Activated CD4-positive, alpha-beta T cell treated with anti-CD3 and anti-CD28 coated beads, Interleukin-2, amount 50 U/mL, for 4 hours (primary cell): ENCODE results near the gene DOCK9.

ENCODE experiments used
- DNase-seq, 2 experiments: peaks; one replicate each; pipeline ENCODE4 v3.0.0-alpha.2; 2020

DOCK9 gene

GRCh38 chr13:98977568-98978265 is at the start of gene DOCK9:
Gene DOCK9 (minus strand): TSS chr13:98978064. CDS start chr13:98977909, 155 bp downstream.
- no peak for DNase-seq

GRCh38 chr13:99027260-99027659 is 49.4 kb upstream of the DOCK9 start:
- no peak for DNase-seq

- no peak for DNase-seq
Observed at GRCh38 chr13:99022941-99023340, 45.1 kb upstream of the DOCK9 start.

GRCh38 chr13:99018418-99019180 is 40.7 kb upstream of the DOCK9 start:
- DNase-seq: no peak

- no peak for DNase-seq
Observed at GRCh38 chr13:99015606-99016490, 38.0 kb upstream of the DOCK9 start.

- DNase-seq: no peak
Observed at GRCh38 chr13:99014522-99014921, 36.7 kb upstream of the DOCK9 start.

GRCh38 chr13:99013951-99014350 is 36.1 kb upstream of the DOCK9 start:
- no peak for DNase-seq

GRCh38 chr13:99012539-99012938 is 34.7 kb upstream of the DOCK9 start:
- DNase-seq: no peak

- DNase-seq: no peak
Observed at GRCh38 chr13:99009987-99010551, 32.2 kb upstream of the DOCK9 start.

- no peak for DNase-seq
Observed at GRCh38 chr13:99008577-99008976, 30.7 kb upstream of the DOCK9 start.

GRCh38 chr13:99007414-99007986 is 29.6 kb upstream of the DOCK9 start:
- no peak for DNase-seq

- DNase-seq: no peak
Observed at GRCh38 chr13:99005609-99006008, 27.7 kb upstream of the DOCK9 start.

GRCh38 chr13:99004978-99005377 is 27.1 kb upstream of the DOCK9 start:
- DNase-seq: no peak

- no peak for DNase-seq
Observed at GRCh38 chr13:99003851-99004471, 26.1 kb upstream of the DOCK9 start.

- DNase-seq: no peak
Observed at GRCh38 chr13:99003186-99003585, 25.3 kb upstream of the DOCK9 start.

- no peak for DNase-seq
Observed at GRCh38 chr13:99002172-99002710, 24.4 kb upstream of the DOCK9 start.

GRCh38 chr13:99000137-99000536 is 22.3 kb upstream of the DOCK9 start:
- DNase-seq: no peak

GRCh38 chr13:98999639-98999952 is 21.7 kb upstream of the DOCK9 start:
- no peak for DNase-seq

GRCh38 chr13:98998831-98999638 is 21.2 kb upstream of the DOCK9 start:
- DNase-seq: peak in 1 of 2 experiments; percentile 13

GRCh38 chr13:98997738-98998641 is 20.1 kb upstream of the DOCK9 start:
- DNase-seq: peak; percentile 6 to 9
